Measurements from ENCODE around the gene TPP2.

The TPP2 gene

DNA sequence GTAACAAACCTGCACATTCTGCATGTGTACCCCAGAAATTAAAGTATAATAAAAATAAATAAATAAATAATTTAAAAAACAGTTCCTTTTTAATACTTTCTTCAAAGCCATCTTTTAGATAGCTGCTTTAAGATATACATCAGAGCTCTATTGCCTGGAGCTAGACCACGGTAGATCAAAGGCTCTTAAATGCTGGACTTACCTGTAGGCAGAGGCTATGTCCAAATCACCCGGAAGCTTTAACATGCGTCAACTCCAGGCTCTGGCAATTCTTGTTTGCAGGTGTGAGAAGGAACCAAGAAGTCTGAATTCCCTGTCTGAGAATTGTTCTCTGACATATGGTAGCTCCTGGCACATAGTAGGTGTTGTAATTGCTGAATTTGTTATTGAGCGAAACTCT lies 99.7 kb downstream of the TPP2 start:
- no peak for DNase-seq

DNA sequence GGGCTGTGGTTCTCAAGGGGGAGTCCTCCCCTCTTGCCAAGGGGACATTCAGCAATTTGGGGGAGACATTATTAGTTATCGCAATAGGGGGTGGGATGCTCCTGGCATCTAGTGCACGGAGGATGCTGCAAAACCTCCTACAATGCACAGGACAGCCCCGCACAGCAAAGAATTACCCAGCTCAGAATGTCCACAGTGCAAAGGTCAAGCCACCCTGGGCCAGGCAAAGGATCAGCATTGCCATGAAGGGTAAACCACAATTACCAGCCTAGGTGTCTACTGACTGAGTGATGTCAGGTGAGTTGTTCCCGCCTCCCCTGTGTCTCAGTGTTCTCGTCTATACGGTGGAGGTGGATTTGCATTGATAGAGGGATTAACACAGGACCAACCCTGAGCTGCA lies 100.5 kb downstream of the TPP2 start:
- DNase-seq, result no peak

DNA sequence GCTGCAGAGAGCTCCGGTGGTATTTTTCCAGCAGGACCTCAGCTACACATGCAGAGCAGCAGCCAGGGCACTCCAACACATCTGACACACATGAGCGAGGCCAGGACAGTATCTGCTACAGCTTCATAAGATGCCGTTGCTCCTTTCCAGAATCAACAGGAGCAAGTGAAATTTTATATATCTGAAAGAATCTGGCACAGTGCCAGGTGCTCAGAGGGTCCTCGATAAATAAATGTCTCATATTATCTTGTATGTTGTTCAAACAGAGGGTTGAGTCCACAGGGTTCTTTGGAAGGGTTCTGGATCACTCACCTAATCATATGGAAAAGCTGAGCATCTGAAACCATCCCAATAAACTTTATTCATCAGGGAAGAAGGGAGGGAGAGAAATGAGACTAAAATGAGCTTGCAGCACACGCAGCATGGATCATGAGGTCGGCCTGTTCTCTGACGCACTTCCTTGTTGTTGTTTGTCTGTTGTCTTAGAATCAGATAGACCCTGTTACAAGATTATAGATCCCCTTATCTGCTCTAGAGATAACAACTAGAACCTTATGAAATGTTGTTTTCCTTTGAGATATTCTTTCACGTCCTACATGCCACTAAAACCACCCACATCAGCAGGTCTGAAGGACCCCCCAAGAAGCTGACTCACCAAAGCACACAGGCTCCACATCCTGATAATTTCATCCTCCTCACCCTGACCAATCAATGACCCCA lies 101.3 kb downstream of the TPP2 start:
- DNase-seq, result no peak

DNA sequence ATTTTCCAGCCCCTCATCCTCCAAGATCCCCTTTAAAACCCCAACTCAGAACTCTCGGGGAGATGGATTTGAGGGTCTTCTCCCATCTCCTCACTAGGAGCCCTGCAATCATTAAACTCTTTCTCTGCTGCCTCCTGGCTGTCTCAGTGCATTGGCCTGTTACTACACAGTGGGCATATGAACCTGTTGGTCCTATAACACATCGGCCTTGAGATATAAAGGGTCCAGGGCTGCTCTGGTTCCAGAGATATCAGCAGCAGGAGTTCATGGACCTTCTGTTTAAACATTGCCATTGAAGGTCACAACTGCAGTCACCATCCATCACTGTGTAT lies 101.8 kb downstream of the TPP2 start:
- no peak for DNase-seq

DNA sequence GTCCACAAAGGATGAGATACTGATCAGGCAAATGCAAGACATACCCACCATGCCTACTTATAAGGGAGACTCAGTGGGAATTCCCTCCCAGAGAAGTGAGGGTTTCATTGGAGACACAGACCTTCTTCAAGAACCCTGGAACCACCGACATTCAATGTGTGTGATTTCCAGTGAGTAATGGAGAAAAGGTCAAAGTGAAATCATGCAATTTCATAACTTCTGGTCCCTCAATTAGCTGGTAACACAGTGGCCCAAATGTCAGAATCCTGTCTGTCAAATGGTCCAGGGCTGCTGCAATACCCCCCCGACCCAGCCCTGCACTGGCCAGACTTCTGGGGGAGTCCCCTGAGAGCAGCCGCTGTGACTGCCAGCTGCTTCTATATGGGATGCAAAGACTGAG lies 102.7 kb downstream of the TPP2 start:
- no peak for DNase-seq

DNA sequence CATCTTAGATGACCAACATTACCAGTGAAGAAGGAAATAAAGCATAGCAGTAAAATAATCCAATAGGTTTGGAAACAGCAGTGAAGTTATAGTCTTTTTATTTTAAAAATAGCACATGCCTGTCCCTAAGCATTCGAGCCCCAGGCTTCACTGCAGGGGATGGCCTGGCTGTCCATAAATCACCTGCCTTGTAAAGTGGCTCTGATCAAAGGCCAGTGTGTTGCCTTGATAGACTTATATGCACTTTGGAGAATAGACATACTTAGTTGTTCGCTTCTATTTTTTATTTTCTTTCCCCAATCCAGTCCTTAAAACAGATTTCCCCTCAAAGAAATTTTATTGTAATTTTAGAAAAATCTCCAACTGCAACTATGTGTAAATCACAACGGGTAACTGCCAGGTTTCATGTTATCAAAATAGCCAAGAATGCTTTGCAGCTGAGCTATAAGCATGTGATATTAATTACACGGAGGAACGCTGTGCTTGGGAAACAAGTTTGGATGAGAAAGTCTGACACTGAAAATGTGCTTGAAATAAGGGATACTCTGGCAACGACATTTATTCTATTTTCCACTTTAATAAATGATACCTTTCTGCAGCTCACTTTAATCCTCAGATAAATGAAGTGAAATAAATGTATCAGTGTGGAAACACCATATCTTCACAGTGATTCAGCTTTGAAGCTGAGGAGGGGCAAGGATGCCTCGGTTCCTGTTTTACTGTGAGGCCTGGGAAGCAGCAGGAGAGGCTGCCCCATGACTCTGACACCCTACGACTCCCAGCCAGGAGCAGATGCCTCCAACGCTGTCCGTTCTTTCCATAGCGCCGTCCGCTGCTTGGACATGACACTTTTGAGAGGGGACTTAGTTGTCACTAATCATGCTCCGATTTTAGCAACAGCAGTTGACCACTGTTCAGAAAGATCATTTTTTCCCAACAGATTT lies 103.6 kb downstream of the TPP2 start:
- DNase-seq, result no peak

DNA sequence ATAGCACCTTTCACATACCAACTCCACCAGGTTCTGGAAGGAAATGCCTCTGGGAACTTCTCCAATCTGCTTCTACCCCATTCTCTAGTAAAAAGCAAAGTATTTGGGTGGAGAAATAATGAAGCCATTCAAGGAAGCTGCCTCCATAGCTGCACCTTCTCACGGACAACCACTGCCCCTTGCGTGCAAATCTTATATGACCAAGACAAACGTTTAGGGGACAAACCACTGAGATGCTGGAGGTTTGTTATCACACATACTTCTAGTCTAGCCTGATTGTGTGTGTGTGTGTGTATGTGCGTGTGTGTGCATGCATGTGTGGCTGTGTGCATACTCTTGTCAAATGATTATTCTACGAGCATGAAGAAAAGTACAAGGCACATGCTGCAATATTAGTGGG lies 104.5 kb downstream of the TPP2 start:
- DNase-seq, result no peak

DNA sequence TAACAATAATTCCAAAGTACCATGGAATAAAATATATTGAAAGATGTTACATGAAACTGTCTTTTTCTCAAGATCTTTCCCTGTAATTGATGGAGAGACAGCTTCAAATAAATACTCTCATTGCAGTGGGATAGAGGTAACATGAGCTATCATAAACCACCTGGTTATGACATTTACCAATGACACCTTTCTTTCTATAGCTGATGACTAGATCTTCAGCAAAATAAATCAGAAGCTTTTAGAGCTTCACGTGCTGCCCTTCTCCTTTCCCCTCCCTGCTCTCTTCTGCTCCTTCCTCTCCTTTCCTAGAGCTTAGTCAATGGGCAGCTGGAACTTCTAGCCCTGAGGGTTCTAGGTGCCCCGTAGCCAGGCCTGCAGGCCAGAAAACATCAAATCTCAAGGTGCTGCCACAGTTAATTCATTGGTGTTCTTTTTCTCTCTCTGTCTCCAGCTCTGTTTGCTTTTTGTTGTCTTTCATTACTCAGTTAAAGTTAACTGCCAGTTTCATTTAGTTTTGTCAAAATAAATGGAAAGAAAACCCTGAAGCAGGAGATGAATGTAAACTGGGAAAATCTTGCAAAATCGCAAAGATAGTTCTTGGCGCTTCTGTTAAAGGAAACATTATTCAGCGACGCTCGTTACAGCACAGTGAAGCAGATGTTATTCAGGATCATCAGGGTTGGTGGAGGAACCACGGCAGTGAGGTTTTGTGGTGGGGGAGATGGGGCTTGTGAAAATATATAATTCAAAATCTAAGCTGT lies 106.4 kb downstream of the TPP2 start:
- no peak for DNase-seq

DNA sequence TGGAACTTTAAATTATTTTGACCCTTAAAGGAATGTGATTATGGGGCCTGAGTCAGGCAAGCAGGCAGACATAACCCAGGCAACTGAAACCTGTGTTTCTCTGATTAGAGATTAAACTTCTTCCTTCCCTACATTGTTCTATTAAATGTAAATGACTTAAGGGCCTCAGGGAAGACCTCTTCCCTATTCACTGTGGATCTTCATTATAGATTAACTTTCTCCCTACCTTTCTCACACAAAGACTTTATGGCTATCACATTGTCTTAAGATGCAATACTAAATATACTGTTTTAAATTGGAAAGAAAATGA lies 106.9 kb downstream of the TPP2 start:
- no peak for DNase-seq

DNA sequence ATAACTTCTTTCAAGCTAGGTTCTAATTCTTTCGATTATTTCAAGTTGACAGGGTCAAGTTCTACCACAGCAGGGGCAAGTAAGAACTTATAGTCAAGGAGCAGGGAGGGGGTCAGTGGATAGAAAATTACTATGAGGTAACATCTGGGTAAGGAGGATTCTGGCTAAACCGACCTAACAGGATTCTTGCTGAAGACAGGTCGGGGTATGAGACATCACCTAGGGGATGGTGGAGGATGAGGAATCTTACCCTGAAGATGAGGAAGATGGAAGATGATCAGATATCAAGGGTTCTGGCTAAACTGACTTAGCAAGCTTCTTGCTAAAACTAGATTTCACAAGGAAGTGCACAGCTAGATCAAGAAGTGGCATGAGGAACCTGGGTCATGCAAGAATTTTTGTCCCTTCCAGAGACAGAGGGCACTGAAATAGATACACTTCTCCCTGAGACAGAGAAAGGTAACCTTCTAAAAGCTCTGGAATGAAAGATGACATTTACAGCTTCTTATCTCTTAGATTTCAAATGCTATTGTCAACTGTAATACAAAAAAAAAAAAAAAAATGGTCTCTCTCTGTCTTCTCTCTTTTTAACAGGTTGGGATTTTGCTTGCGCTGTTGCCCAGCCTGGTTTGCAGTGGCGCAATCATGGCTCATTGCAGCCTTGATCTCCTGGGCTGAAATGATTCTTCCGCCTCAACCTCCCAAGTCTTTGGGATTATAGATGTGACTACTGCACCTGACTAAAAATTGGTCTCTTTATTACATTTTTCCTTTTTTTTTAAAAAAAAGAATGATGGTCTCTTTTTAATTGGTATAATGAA lies 107.7 kb downstream of the TPP2 start:
- no peak for DNase-seq

DNA sequence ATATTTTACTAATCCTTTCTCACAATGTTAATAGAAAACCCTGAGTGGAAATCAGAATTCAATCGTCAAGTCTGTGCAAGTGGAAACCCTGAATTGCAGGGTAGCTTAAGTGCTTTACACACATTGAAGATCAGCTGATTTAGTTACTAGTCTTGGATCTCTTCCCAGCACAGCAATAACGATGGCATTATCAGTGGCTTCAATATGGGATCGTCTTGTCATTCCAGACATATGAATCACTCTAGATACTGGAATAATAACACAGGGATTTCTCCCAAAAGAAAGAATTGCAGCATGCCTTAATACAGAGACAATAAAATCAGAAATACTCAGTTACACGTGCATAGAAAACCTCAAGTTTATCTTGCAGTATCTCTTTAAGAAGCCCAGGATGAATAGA lies 110.7 kb downstream of the TPP2 start:
- DNase-seq, result no peak

DNA sequence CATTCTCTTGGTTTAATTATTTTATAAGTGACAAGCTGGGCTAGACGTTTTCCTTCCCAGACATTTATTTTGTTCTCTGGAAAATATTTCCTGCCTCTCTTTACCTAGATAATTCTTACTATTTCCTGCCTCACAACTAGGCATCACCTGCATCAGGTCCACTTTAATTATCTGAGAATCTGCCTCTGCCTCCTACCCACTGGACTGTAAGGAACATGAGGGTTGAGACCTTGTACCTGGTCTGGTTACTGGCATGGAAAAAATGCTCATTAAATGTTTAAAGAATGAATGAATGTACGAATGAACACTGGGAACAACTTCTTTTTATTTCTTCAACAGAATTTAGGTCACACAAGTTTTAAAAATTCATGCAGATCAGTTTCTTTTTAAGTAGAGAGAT lies 111.4 kb downstream of the TPP2 start:
- no peak for DNase-seq

DNA sequence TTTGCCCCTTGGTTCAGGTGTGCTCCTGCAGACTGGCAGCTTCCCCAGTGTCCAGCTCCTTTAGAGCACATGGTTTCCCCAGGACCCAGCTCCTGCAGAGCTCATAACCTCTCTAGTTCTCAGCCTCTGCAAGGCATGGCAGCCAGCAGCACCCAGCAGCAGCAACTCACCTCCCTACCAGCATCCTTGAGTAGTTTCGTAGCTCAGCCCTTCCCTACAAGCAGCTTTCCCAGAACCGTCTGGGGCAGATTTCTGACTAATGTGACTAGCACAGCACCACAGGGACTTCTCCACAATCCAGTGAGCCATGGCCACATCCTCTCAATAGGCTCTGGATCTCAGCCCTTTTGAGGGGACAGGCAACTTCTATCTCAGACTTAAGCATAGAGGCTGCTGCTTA lies 112.2 kb downstream of the TPP2 start:
- no peak for DNase-seq

DNA sequence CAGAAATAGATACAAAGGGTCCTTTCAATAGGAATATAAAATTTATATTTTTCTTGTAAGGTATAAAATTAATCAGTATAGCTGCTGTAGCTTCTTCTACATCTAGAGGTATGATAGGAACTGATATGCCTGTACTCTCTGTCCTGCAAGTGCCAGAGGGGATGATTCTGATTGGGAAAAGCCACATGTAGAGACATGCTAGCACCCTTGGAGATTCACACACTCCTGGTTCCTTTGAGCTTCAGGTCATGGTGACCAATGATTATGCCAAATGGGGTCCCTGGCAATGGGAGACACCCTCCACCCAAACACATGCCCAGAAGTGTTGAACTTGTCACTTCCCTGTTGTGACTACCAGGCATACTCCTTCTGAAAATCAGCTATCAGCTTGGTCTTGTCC lies 112.8 kb downstream of the TPP2 start:
- no peak for DNase-seq

DNA sequence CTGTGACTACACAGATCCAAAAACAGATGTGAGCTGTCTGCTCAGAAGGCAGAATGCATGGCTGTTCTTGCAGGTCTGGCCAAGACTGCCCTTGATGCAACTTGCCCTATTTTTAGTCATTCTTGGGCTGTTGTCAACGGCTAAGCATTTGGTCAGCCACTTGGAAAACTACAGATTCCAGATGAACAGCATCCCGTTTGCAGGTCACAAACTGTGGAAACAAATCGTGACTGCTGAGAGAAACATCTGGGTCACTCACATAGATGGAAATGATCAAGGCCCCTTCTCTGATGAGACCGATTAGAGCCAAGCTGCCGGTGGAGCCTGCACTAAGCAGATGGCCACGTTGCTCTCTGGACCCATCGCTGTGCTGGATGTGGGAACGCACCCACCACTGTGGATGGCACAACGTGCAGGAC lies 113.5 kb downstream of the TPP2 start:
- DNase-seq, result no peak

DNA sequence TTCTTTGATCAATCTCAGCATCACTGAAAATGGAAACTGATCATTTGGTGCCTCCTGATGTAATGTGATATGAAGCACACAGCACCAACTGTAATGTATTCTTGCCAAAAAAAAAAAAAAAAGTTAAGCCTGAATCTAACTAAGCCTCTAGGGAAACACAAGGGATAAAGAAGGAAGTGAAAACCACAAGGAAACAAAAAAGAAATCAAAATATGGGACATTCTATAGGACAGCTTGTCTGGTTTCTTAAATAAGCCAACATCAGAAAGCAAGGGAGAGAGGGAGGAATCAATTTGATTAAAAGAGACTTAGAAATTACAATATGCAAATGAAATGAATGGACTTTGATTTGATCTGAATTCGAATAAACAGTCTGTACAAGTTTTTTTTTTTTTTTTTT lies 118.7 kb downstream of the TPP2 start:
- no peak for DNase-seq

DNA sequence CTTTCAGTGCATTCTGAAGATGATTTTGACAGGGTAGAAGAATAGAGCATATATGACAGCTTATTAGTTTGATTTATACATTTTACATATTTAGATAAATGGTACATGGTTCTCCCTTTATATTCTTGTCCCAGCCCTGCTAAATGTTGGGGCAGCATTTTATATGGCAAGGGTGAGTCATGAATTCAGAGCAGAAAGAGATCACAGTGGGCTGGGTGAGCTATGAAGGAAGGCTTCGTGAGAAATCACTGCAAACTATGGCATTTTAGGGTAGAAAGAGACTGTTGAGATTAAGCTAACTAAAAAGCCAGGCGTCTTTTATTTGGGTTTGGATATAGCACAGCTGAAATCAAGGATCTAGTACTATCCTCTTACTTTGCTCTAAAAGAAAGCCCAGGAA lies 122.0 kb downstream of the TPP2 start:
- no peak for DNase-seq

DNA sequence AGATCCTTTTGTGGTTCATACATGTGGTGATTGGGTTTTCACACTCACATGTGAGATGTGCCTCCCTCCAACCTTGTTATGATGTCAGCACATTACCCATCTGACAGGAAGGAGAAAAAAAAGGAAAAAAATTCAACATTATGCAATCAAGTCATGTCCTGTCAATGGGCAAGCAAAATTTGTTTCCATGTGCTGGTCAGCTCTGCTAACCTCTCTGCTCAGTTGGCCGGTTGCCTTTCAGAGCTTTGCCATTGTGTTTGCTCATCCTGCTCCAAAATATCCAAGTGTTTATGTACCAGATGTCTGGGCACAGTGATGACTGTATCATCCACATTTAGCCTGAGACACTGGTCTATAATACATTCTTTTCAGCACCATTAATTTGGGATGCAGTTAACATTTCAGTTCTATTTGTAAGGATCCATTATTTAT lies 125.0 kb downstream of the TPP2 start:
- peak in 2 of 5 experiments; percentile 18 to 52 for DNase-seq

DNA sequence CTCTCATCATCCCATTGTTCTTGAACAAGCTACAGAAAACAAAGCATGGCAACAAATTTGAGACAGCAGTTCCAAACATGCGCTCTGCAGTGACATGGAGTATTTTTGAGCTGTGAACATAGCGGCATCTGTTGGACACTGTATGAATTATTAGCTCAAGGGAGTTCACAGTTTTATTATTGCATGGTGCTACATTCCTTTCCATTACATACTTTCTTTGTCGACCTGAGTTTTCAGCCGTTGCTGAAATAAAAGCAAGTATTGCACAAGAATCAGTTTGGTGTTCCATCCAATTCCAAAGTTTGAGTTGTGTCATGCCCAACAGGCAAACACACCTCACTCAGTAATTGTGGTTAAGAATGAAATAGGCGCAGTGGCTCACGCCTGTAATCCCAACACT lies 128.1 kb downstream of the TPP2 start:
- DNase-seq, result peak in 1 of 5 experiments; percentile 53

DNA sequence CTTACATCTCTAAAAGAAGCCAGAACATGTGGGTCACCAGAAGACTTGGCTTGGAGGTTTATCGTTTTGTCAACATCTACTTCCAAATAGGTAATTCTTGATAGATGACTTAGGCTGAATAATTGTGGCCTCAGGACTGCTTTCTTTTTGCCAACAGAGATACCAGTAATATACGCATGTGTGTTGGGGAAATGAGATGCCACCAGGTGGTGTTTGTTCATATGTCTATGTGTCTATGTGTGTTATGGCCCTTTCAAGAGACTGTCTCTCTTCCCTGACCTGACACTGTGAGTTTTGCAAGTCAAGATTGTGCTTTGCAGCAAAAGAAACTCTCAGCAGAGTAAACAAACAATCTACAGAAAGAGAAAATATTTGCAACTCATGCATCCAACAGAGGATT lies 129.6 kb downstream of the TPP2 start:
- DNase-seq, result peak in 1 of 5 experiments; percentile 77
